Common myeloid progenitor, CD34-positive (primary cell): Measurements from ENCODE around the gene ZNF213.

Source experiments
- CTCF ChIA-PET: fragments of 350-600 bp; sonication (Branson Sonifier 250); formaldehyde crosslinking; loops from one replicate; lab custom pipeline; 2021; ENCODE audit warnings: antibody characterized with exemption; lab: Charles Lee
- POLR2A ChIA-PET: fragments of 350-600 bp; sonication (Branson Sonifier 250); formaldehyde crosslinking; loops from one replicate; lab custom pipeline; 2021; ENCODE audit warnings: antibody characterized with exemption; lab: Charles Lee
- DNase-seq, 3 donors: peaks; one replicate each; pipeline versions ENCODE4 v3.0.0 to v3.0.0-alpha.2; 2013
- H3K27ac ChIP-seq, 2 experiments: 1 replicate in 1 of 2; 2 replicates in 1 of 2; pipeline ENCODE4 v1.7.0; 2013; ENCODE audit warnings: inconsistent platforms in 2 of 2, low read length in 2 of 2, mild to moderate bottlenecking in 2 of 2, low read depth in 1 of 2, moderate library complexity in 1 of 2; ENCODE audit not compliant: severe bottlenecking in 2 of 2, insufficient read depth in 1 of 2, poor library complexity in 1 of 2
- H3K27me3 ChIP-seq, 5 experiments: replicated peaks in 2 of 5; 1 replicate in 3 of 5; 2 replicates in 2 of 5; pipeline versions ENCODE4 v1.6.1 to v1.7.0; 2013; ENCODE audit warnings: low read length in 4 of 5, mild to moderate bottlenecking in 2 of 5, moderate library complexity in 2 of 5, inconsistent platforms in 1 of 5; ENCODE audit not compliant: insufficient read depth in 5 of 5, control insufficient read depth in 4 of 5
- H3K36me3 ChIP-seq, 4 experiments: 1 replicate in 2 of 4; 2 replicates in 2 of 4; pipeline versions ENCODE4 v1.6.1 to v1.7.0; 2013; ENCODE audit warnings: low read length in 3 of 4, control low read depth in 1 of 4, mild to moderate bottlenecking in 1 of 4; ENCODE audit not compliant: control insufficient read depth in 4 of 4, insufficient read depth in 4 of 4
- H3K4me1 ChIP-seq, 4 experiments: 1 replicate in 3 of 4; 2 replicates in 1 of 4; pipeline versions ENCODE4 v1.6.1 to v1.7.1; 2013; ENCODE audit warnings: low read length in 3 of 4, mild to moderate bottlenecking in 3 of 4, control low read depth in 1 of 4, inconsistent platforms in 1 of 4, moderate library complexity in 1 of 4; ENCODE audit not compliant: control insufficient read depth in 4 of 4, insufficient read depth in 4 of 4; ENCODE audit errors: control extremely low read depth in 1 of 4
- H3K4me3 ChIP-seq, 7 experiments: 1 replicate in 4 of 7; 2 replicates in 3 of 7; pipeline versions ENCODE4 v1.5.1 to v1.7.0; 2013; ENCODE audit warnings: mild to moderate bottlenecking in 7 of 7, low read length in 6 of 7, moderate library complexity in 6 of 7, inconsistent platforms in 2 of 7, low read depth in 2 of 7, control low read depth in 1 of 7; ENCODE audit not compliant: insufficient read depth in 4 of 7, control insufficient read depth in 1 of 7; ENCODE audit errors: extremely low read depth in 1 of 7
- H3K9me3 ChIP-seq, 5 experiments: 1 replicate in 4 of 5; 2 replicates in 1 of 5; pipeline versions ENCODE4 v1.6.1 to v1.7.1; 2013; ENCODE audit warnings: low read length in 4 of 5, mild to moderate bottlenecking in 2 of 5, inconsistent platforms in 1 of 5, low read depth in 1 of 5, moderate library complexity in 1 of 5; ENCODE audit not compliant: control insufficient read depth in 4 of 5, insufficient read depth in 2 of 5; ENCODE audit errors: control extremely low read depth in 1 of 5
- WGBS: methylation state at CpG from one replicate; pipeline ENCODE4 v1.1.5; 2013; ENCODE audit not compliant: insufficient coverage; 5-methylcytosine and 5-hydroxymethylcytosine counted together

ZNF213 gene

DNA sequence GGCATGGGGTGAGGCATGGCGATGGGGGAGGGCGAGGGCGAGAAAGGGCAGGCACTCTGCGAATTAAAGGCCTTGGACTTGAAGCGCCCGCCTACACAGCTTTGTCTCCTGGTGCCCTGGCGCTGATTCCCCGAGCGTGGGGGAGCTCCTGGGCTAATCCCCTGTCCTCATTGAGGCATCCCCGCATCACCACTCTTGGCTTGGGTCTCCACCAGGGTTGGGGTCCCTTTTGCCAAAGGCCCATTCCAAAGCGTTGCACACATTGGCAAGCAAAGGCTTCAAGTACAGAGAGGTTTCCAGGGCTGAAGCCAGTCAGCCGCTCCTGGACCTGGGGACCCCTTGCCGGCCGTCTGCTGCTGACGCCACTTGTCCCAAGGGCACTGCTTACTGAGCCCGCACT, 14.4 kb upstream of the ZNF213 start:
- Histone ChIP-seq H3K4me3 (no peak overlapping the region), H3K36me3 (peaks cover 0 to 4% (median 1%) of the 10 kb centered on the region in 4 experiments), H3K9me3 (no peaks in the 10 kb centered on the region), H3K27ac (no peak overlapping the region), H3K4me1 (peaks cover 0 to 20% (median 16%) of the 10 kb centered on the region in 4 experiments), H3K27me3 (peaks cover 0 to 2% (median 0%) of the 10 kb centered on the region in 5 experiments)
- DNase-seq, result no peak
- ChIA-PET POLR2A (interaction anchor here (0.6 kb wide), 2 partner anchors 66 to 368 kb away, joined by 3 read pairs; no protein-coding TSS in a partner anchor), CTCF (interaction anchor here (1.0 to 4.9 kb wide), 7 partner anchors 9 to 61 kb away, joined by 3 to 28 read pairs (median 4); no protein-coding TSS in a partner anchor)
- 96% methylated on average over 16 of the region's 16 CpGs for WGBS

DNA sequence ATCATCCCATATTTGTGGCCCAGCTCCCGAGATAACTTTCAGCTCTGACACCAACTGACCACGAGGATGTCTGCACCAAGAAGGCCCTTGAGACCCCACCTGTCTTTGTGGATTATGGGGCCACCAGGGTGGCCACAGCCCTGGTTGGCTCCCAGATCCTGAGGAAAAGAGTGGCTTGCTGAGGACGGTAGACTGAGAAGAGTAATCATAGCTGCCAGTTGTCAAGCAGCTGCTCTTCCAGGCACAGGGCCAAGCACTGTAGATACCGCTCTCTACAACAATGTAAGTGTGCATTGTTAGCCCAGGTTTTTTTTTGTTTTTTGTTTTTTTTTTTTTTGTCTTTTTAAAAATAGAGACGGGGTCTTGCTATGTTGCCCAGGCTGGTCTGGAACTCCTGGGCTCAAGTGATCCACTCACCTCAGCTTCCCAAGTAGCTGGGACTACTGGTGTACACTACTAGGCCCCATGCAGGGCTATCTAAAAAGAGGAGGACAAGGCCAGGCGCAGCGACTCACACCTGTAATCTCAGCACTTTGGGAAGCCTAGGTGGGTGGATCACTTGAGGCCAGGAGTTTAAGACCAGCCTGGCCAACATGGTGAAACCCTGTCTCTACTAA, 12.9 kb upstream of the ZNF213 start:
- ChIA-PET CTCF (interaction anchor here (0.6 to 1.2 kb wide), 7 partner anchors 8 to 63 kb away, joined by 3 to 5 read pairs (median 3); no protein-coding TSS in a partner anchor), POLR2A (no interaction called here)
- Histone ChIP-seq H3K36me3 (peaks cover 0 to 4% (median 2%) of the 10 kb centered on the region in 4 experiments), H3K9me3 (no peaks in the 10 kb centered on the region), H3K27ac (no peak overlapping the region), H3K4me3 (no peak overlapping the region), H3K4me1 (peaks cover 0 to 21% (median 17%) of the 10 kb centered on the region in 4 experiments), H3K27me3 (peaks cover 0 to 2% (median 0%) of the 10 kb centered on the region in 5 experiments)
- 91% methylated on average over 5 of the region's 7 CpGs for WGBS
- no peak for DNase-seq

DNA sequence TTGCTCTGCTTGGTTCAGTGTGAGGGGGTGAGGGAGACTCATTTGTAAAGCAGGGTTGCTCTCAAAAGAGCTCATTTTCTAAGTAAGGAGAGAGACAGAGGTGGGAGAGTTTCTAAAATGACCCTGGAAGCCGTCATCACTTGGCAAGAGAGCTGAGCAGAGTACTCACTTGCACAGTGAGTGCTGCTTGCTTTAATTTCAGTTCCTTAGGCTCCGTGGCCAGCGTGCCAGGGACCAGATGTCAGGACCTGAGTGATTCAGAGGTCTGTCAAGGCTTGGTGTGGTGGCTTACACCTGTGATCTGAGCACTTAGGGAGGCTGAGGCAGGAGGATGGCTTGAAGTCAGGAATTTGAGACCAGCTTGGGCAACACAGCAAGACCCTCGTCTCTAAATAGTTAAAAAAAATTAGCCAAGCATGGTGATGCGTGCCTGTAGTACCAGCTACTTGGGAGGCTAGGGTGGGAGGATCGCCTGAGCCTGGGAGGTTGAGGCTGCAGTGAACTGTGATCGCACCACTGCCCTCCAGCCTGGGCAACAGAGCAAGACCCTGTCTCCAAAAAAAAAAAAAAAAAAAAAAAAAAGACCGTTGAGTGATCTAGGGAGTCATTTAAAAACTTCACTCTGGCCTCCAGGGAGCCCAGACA, 11.8 kb upstream of the ZNF213 start:
- WGBS, result 90% methylated on average over 6 of the region's 8 CpGs

GRCh38 chr16:3123986-3124886, 10.6 kb upstream of the ZNF213 start:
- CTCF ChIA-PET, result interaction anchor here (0.8 to 6.8 kb wide), 6 partner anchors 15 to 85 kb away, joined by 3 to 103 read pairs (median 4); partner anchors contain the start of gene ZSCAN10
- peak; percentile 94 to 97 (median 96) for DNase-seq
- H3K27me3 ChIP-seq, result peaks cover 0 to 2% (median 0%) of the 10 kb centered on the region in 5 experiments
- POLR2A ChIA-PET, result interaction anchor here (0.6 kb wide), 3 partner anchors 59 to 317 kb away, joined by 3 read pairs; partner anchors contain the start of gene IL32
- H3K4me1 ChIP-seq, result peaks cover 0 to 26% (median 24%) of the 10 kb centered on the region in 4 experiments
- peak overlapping the region; percentile 34 to 93 (median 88) for H3K4me3 ChIP-seq
- peaks cover 0 to 10% (median 3%) of the 10 kb centered on the region in 4 experiments for H3K36me3 ChIP-seq
- H3K9me3 ChIP-seq, result no peaks in the 10 kb centered on the region
- H3K27ac ChIP-seq, result peak overlapping the region; percentile 50 to 66
- WGBS, result under 1% methylated on average over 66 of the region's 72 CpGs

More for the DNA sequence above, 11.8 kb upstream of the ZNF213 start:
- CTCF ChIA-PET, result interaction anchor here (1.0 to 1.2 kb wide), 4 partner anchors 21 to 64 kb away, joined by 3 to 5 read pairs (median 4); no protein-coding TSS in a partner anchor
- DNase-seq, result no peak
- peaks cover 0 to 2% (median 0%) of the 10 kb centered on the region in 5 experiments for H3K27me3 ChIP-seq
- H3K4me1 ChIP-seq, result peaks cover 0 to 21% (median 17%) of the 10 kb centered on the region in 4 experiments
- POLR2A ChIA-PET, result interaction anchor here (0.7 kb wide), 1 partner anchor 16 kb away, joined by 3 read pairs; no protein-coding TSS in a partner anchor
- H3K4me3 ChIP-seq, result peak overlapping the region in 1 of 7 experiments; percentile 93
- peaks cover 0 to 10% (median 3%) of the 10 kb centered on the region in 4 experiments for H3K36me3 ChIP-seq
- H3K27ac ChIP-seq, result no peak overlapping the region
- H3K9me3 ChIP-seq, result no peaks in the 10 kb centered on the region

GRCh38 chr16:3127745-3128144, 7.1 kb upstream of the ZNF213 start:
- Histone ChIP-seq H3K4me1 (peaks cover 0 to 32% (median 31%) of the 10 kb centered on the region in 4 experiments), H3K4me3 (no peak overlapping the region), H3K27ac (no peak overlapping the region), H3K9me3 (no peaks in the 10 kb centered on the region), H3K27me3 (peaks cover 0 to 1% (median 0%) of the 10 kb centered on the region in 5 experiments), H3K36me3 (peaks cover 0 to 17% (median 4%) of the 10 kb centered on the region in 4 experiments)
- ChIA-PET CTCF (interaction anchor here (1.1 to 12.4 kb wide), 15 partner anchors 9 to 337 kb away, joined by 3 to 121 read pairs (median 15); partner anchors contain the start of genes TNFRSF12A, ZNF205 and ZSCAN10), POLR2A (no interaction called here)
- WGBS, result 98% methylated on average over 6 of the region's 6 CpGs
- DNase-seq, result no peak
